Thymus (tissue), 11 donors: Measurements from ENCODE around the gene RTN4R. TPM values are rescaled to one million over a fixed set of nuclear protein-coding genes. Genes with fewer than 3 reads are reported as not detected.

ENCODE experiments used
- DNase-seq, 9 donors: peaks; one replicate each; pipeline ENCODE4 v3.0.0-alpha.2; 2013; ENCODE audit warnings: low spot score in 9 of 9, low read depth in 6 of 9, missing footprints in 1 of 9
- H3K27ac ChIP-seq, 2 donors: one replicate each; pipeline ENCODE4 v1.5.1; 2013; ENCODE audit warnings: control low read depth in 1 of 2, low read depth in 1 of 2, low read length in 1 of 2, mild to moderate bottlenecking in 1 of 2, moderate library complexity in 1 of 2
- H3K27me3 ChIP-seq, 2 donors: one replicate each; pipeline ENCODE4 v1.5.1; 2013; ENCODE audit warnings: low read length in 1 of 2; ENCODE audit not compliant: control insufficient read depth in 2 of 2, insufficient read depth in 1 of 2
- H3K36me3 ChIP-seq, 2 donors: one replicate each; pipeline ENCODE4 v1.5.1; 2013; ENCODE audit warnings: low read length in 1 of 2, mild to moderate bottlenecking in 1 of 2, moderate library complexity in 1 of 2; ENCODE audit not compliant: control insufficient read depth in 2 of 2, insufficient read depth in 2 of 2
- H3K4me1 ChIP-seq, 2 donors: one replicate each; pipeline ENCODE4 v1.5.1; 2013; ENCODE audit warnings: low read length in 2 of 2; ENCODE audit not compliant: control insufficient read depth in 2 of 2, insufficient read depth in 2 of 2
- H3K4me3 ChIP-seq, 2 donors: one replicate each; pipeline ENCODE4 v1.5.1; 2013; ENCODE audit warnings: low read length in 2 of 2, control low read depth in 1 of 2, mild to moderate bottlenecking in 1 of 2
- H3K9me3 ChIP-seq, 2 donors: one replicate each; pipeline ENCODE4 v1.5.1; 2013; ENCODE audit warnings: low read length in 1 of 2, mild to moderate bottlenecking in 1 of 2; ENCODE audit not compliant: control insufficient read depth in 2 of 2, insufficient read depth in 1 of 2
- whole genome bisulfite sequencing: extraction: QIAGEN DNeasy Blood & Tissue Kit; methylation state at CpG from one replicate; pipeline ENCODE4 v1.1.7; 2013; 5-methylcytosine and 5-hydroxymethylcytosine counted together
- polyA plus RNA-seq: library from polyadenylated mRNA; stranded (reverse); fragments of 200-250 nt; gene quantifications from one replicate; pipeline ENCODE4 v1.2.3, GENCODE V29; 2013
- total RNA-seq: library from RNA; stranded (reverse); fragments of 120-200 nt; gene quantifications from one replicate; pipeline ENCODE4 v1.2.4, GENCODE V29; 2013
- donor health status: healthy.

Gene RTN4R
- total and polyA plus RNA-seq, 2 donors = 1.5 to 3.2 TPM

- 90% methylated on average over 19 of the region's 19 CpGs for WGBS
- Histone ChIP-seq H3K4me1 (no peaks in the 10 kb centered on the region), H3K27me3 (peaks cover 0 to 2% of the 10 kb centered on the region in 2 donors), H3K4me3 (no peak overlapping the region), H3K9me3 (no peaks in the 10 kb centered on the region), H3K27ac (no peak overlapping the region), H3K36me3 (no peaks in the 10 kb centered on the region)
- DNase-seq = no peak
These were observed 71.8 kb downstream of the RTN4R start for GRCh38 chr22:20196094-20196842.

GRCh38 chr22:20194681-20195593 is 73.2 kb downstream of the RTN4R start:
- DNase-seq = peak in 1 of 9 donors; percentile 37
- Histone ChIP-seq H3K4me3 (no peak overlapping the region), H3K36me3 (no peaks in the 10 kb centered on the region), H3K27me3 (no peaks in the 10 kb centered on the region), H3K4me1 (no peaks in the 10 kb centered on the region), H3K27ac (no peak overlapping the region), H3K9me3 (no peaks in the 10 kb centered on the region)
- WGBS = 70% methylated on average over 15 of the region's 15 CpGs

- H3K36me3 ChIP-seq = no peaks in the 10 kb centered on the region
- H3K27me3 ChIP-seq = no peaks in the 10 kb centered on the region
- DNase-seq = no peak
- WGBS = 94% methylated on average over 17 of the region's 17 CpGs
- H3K27ac ChIP-seq = no peak overlapping the region
- no peaks in the 10 kb centered on the region for H3K4me1 ChIP-seq
- no peaks in the 10 kb centered on the region for H3K9me3 ChIP-seq
- no peak overlapping the region for H3K4me3 ChIP-seq
These were observed 74.2 kb downstream of the RTN4R start for GRCh38 chr22:20193761-20194494.

- no peak for DNase-seq
These were observed 75.0 kb downstream of the RTN4R start for GRCh38 chr22:20192972-20193760.

GRCh38 chr22:20192293-20192971 is 75.7 kb downstream of the RTN4R start:
- 98% methylated on average over 10 of the region's 10 CpGs for WGBS
- no peak for DNase-seq
- Histone ChIP-seq H3K27me3 (no peaks in the 10 kb centered on the region), H3K27ac (no peak overlapping the region), H3K4me1 (no peaks in the 10 kb centered on the region), H3K36me3 (no peaks in the 10 kb centered on the region), H3K4me3 (no peak overlapping the region), H3K9me3 (no peaks in the 10 kb centered on the region)

More at GRCh38 chr22:20192972-20193760, 75.0 kb downstream of the RTN4R start:
- Histone ChIP-seq H3K36me3 (no peaks in the 10 kb centered on the region), H3K27ac (no peak overlapping the region), H3K4me1 (no peaks in the 10 kb centered on the region), H3K4me3 (no peak overlapping the region), H3K27me3 (no peaks in the 10 kb centered on the region), H3K9me3 (no peaks in the 10 kb centered on the region)
- WGBS = 89% methylated on average over 20 of the region's 20 CpGs

- H3K4me3 ChIP-seq = no peak overlapping the region
- no peaks in the 10 kb centered on the region for H3K27me3 ChIP-seq
- no peaks in the 10 kb centered on the region for H3K36me3 ChIP-seq
- no peak overlapping the region for H3K27ac ChIP-seq
- DNase-seq = no peak
- H3K9me3 ChIP-seq = no peaks in the 10 kb centered on the region
- H3K4me1 ChIP-seq = no peaks in the 10 kb centered on the region
- 93% methylated on average over 8 of the region's 8 CpGs for WGBS
These were observed 76.3 kb downstream of the RTN4R start for GRCh38 chr22:20191803-20192202.
